KMS-11 (cell line): ENCODE measurements around the gene DARS2.

ENCODE experiments used
- H2AFZ ChIP-seq: fragments of 200-600 bp; sonication (generic); 2 replicates; pipeline ENCODE4 v1.6.1; 2016; ENCODE audit warnings: antibody characterized with exemption, mixed run types, low read depth
- H3K27ac ChIP-seq: fragments of 200-600 bp; sonication (generic); 2 replicates; pipeline ENCODE4 v1.6.1; 2016; ENCODE audit warnings: mild to moderate bottlenecking, mixed run types
- H3K27me3 ChIP-seq: fragments of 200-600 bp; sonication (generic); 2 replicates; pipeline ENCODE4 v1.6.1; 2017; ENCODE audit warnings: mild to moderate bottlenecking, low read depth, mixed run types, moderate library complexity; ENCODE audit not compliant: insufficient read depth
- H3K36me3 ChIP-seq: fragments of 200-600 bp; sonication (generic); 2 replicates; pipeline ENCODE4 v1.6.1; 2017; ENCODE audit warnings: mild to moderate bottlenecking, mixed run types; ENCODE audit not compliant: insufficient read depth
- H3K4me1 ChIP-seq: fragments of 200-600 bp; sonication (generic); 2 replicates; pipeline ENCODE4 v1.6.1; 2016; ENCODE audit warnings: mild to moderate bottlenecking, low read depth, mixed run types; ENCODE audit not compliant: poor library complexity, severe bottlenecking
- H3K4me2 ChIP-seq: fragments of 200-600 bp; sonication (generic); 2 replicates; pipeline ENCODE4 v1.7.0; 2016; ENCODE audit warnings: mild to moderate bottlenecking, mixed run types
- H3K4me3 ChIP-seq: fragments of 200-600 bp; sonication (generic); IDR thresholded peaks from 2 replicates; pipeline ENCODE4 v1.6.1; 2017; ENCODE audit warnings: low read depth, low read length, mixed read lengths; ENCODE audit not compliant: insufficient read depth
- H3K79me2 ChIP-seq: fragments of 200-600 bp; sonication (generic); 2 replicates; pipeline ENCODE4 v1.6.1; 2016; ENCODE audit warnings: low read depth, mixed run types; ENCODE audit not compliant: insufficient read depth
- H3K9ac ChIP-seq: fragments of 200-600 bp; sonication (generic); 2 replicates; pipeline ENCODE4 v1.6.1; 2016; ENCODE audit warnings: mild to moderate bottlenecking, mixed run types
- H4K20me1 ChIP-seq: fragments of 200-600 bp; sonication (generic); 2 replicates; pipeline ENCODE4 v1.6.1; 2016; ENCODE audit warnings: mild to moderate bottlenecking, mixed run types; ENCODE audit not compliant: insufficient read depth
- CTCF ChIP-seq: fragments of 200-600 bp; sonication (generic); conservative IDR thresholded peaks from 2 replicates; pipeline ENCODE4 v1.6.1; 2017; ENCODE audit warnings: low read depth, mild to moderate bottlenecking, antibody characterized with exemption, low read length, moderate library complexity, mixed read lengths

Gene DARS2

GRCh38 chr1:173818459-173818858 lies 6.0 kb upstream of the DARS2 start:
- Histone ChIP-seq H3K27ac (no peak overlapping the region), H3K4me3 (no peak overlapping the region), H3K4me1 (peaks cover 17% of the 10 kb centered on the region), H3K36me3 (no peaks in the 10 kb centered on the region), H3K79me2 (peaks cover 92% of the 10 kb centered on the region), H2AFZ (no peak overlapping the region), H3K4me2 (no peak overlapping the region), H3K27me3 (no peaks in the 10 kb centered on the region), H3K9ac (no peak overlapping the region), H4K20me1 (no peaks in the 10 kb centered on the region)
- TF ChIP-seq CTCF: no peak

GRCh38 chr1:173821680-173822079 lies 2.8 kb upstream of the DARS2 start:
- Histone ChIP-seq H3K9ac (no peak overlapping the region), H3K4me3 (no peak overlapping the region), H3K4me2 (peak overlapping the region; percentile 87; the same call in 1 of the 2 replicates), H3K79me2 (peaks cover 77% of the 10 kb centered on the region), H3K27ac (no peak overlapping the region), H4K20me1 (no peaks in the 10 kb centered on the region), H3K27me3 (no peaks in the 10 kb centered on the region), H3K4me1 (peaks cover 25% of the 10 kb centered on the region), H3K36me3 (no peaks in the 10 kb centered on the region), H2AFZ (no peak overlapping the region)
- no peak for TF ChIP-seq CTCF

GRCh38 chr1:173823781-173824314 lies 625 bp upstream of the DARS2 start:
- Histone ChIP-seq H3K4me1 (peaks cover 26% of the 10 kb centered on the region), H3K9ac (peak overlapping the region; percentile 93), H2AFZ (peak overlapping the region; percentile 64), H3K27ac (peak overlapping the region; percentile 93), H3K4me3 (no peak overlapping the region), H3K4me2 (peak overlapping the region; percentile 87), H3K27me3 (no peaks in the 10 kb centered on the region), H3K79me2 (peaks cover 58% of the 10 kb centered on the region), H3K36me3 (no peaks in the 10 kb centered on the region), H4K20me1 (no peaks in the 10 kb centered on the region)
- TF ChIP-seq CTCF: no peak

GRCh38 chr1:173827611-173828010 lies 3.1 kb downstream of the DARS2 start:
- H3K79me2 ChIP-seq: peaks cover 24% of the 10 kb centered on the region

More at GRCh38 chr1:173827611-173828010, 3.1 kb downstream of the DARS2 start:
- Histone ChIP-seq H3K27me3 (no peaks in the 10 kb centered on the region), H3K27ac (no peak overlapping the region), H4K20me1 (no peaks in the 10 kb centered on the region), H3K4me2 (no peak overlapping the region), H3K9ac (no peak overlapping the region), H3K36me3 (no peaks in the 10 kb centered on the region), H3K4me3 (no peak overlapping the region), H2AFZ (no peak overlapping the region), H3K4me1 (peaks cover 15% of the 10 kb centered on the region)
- no peak for TF ChIP-seq CTCF
